ENCODE measurements around the gene SLC25A51. TPM values are rescaled to one million over a fixed set of nuclear protein-coding genes. Genes with fewer than 3 reads are reported as not detected.

The SLC25A51 gene
- polyA plus RNA-seq, 2 of the 4 experiments (the other 2 are of a cell fraction): 17.2 to 24.3 TPM

DNA sequence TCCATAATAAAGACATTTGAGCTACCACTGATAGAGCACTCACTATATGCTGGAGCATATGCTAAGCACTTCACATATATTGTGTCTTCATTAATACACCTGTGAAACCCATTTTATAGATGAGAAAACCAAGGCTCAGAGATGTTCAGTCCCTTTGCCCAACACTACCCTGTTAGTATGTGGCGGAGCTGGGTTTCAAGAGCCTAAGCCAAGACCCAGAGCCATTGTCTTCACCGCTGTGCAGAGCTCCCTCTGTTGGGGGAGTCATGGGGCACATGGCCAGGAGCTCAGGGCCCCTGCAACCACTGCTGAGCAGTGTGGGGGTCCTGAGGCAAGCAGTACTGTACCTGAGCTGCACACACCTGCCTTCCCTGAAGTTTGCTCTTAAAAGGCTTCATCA lies 37.3 kb upstream of the SLC25A51 start:
- Histone ChIP-seq H3K4me1 (peaks cover 72% of the 10 kb centered on the region), H3K9me3 (no peaks in the 10 kb centered on the region), H3K4me3 (no peak overlapping the region), H3K4me2 (no peak overlapping the region), H3K27ac (peak overlapping the region in 1 of 2 experiments; percentile 76; a peak in 2 of 6 replicates)
- ChIA-PET CTCF (interaction anchor here (0.9 to 2.1 kb wide), 6 partner anchors 8 to 147 kb away, joined by 3 to 15 read pairs (median 6); no protein-coding TSS in a partner anchor), POLR2A (no interaction called here)
- ATAC-seq (no peak), FAIRE-seq (no peak), DNase-seq (ENCODE audit: low read depth in 1 of 2, low spot score in 1 of 2) (no peak)
- 100% methylated on average over 2 of the region's 2 CpGs for WGBS (ENCODE audit: missing lambda C conversion rate)
- TF ChIP-seq HOXB5 (CRISPR knock-in tag; IDR thresholded peaks at IDR 0.05): no peak
- no peak for TF ChIP-seq HOXA7 (CRISPR knock-in tag; IDR thresholded peaks at IDR 0.05)
- no peak for TF ChIP-seq MYC (IDR thresholded peaks at IDR 0.05; ENCODE audit: borderline replicate concordance, low read length)
- TF ChIP-seq CHD2 (IDR thresholded peaks at IDR 0.05; ENCODE audit: low read length, partially characterized antibody): no peak
- TF ChIP-seq JUN (IDR thresholded peaks at IDR 0.05): no peak
- TF ChIP-seq, protein P1, sequence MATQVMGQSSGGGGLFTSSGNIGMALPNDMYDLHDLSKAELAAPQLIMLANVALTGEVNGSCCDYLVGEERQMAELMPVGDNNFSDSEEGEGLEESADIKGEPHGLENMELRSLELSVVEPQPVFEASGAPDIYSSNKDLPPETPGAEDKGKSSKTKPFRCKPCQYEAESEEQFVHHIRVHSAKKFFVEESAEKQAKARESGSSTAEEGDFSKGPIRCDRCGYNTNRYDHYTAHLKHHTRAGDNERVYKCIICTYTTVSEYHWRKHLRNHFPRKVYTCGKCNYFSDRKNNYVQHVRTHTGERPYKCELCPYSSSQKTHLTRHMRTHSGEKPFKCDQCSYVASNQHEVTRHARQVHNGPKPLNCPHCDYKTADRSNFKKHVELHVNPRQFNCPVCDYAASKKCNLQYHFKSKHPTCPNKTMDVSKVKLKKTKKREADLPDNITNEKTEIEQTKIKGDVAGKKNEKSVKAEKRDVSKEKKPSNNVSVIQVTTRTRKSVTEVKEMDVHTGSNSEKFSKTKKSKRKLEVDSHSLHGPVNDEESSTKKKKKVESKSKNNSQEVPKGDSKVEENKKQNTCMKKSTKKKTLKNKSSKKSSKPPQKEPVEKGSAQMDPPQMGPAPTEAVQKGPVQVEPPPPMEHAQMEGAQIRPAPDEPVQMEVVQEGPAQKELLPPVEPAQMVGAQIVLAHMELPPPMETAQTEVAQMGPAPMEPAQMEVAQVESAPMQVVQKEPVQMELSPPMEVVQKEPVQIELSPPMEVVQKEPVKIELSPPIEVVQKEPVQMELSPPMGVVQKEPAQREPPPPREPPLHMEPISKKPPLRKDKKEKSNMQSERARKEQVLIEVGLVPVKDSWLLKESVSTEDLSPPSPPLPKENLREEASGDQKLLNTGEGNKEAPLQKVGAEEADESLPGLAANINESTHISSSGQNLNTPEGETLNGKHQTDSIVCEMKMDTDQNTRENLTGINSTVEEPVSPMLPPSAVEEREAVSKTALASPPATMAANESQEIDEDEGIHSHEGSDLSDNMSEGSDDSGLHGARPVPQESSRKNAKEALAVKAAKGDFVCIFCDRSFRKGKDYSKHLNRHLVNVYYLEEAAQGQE (IDR thresholded peaks at IDR 0.05): no peak
- TF ChIP-seq SREBF2 (IDR thresholded peaks at IDR 0.05): no peak
- TF ChIP-seq GATA3 (IDR thresholded peaks at IDR 0.05; ENCODE audit: borderline replicate concordance): no peak
- no peak for TF ChIP-seq ZSCAN20 (CRISPR knock-in tag; IDR thresholded peaks at IDR 0.05)

DNA sequence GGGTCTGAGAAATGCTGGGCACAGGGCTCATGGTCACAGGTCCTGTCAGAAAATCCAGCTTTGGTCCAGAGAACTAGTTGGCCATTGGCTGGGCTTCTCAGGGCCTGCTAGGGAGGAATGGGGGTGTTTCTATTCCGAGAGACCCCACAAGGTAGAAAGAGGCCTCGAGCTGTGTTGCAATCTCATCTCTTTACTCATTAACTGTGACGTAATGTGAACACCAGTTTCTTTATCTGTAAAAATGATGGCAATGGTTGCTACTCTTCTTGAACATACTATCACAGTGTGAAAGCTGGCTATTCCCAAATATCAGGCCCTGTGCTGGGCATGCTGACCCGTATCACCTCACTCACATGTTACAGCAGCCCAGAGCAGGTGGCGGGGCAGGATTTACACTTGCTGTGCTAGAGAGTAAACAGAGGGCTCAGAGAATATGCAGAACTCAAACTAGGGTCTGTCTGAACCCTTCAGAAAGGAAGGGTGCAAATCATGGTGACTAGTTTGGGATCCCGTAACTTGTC lies 35.7 kb upstream of the SLC25A51 start:
- no peak for ATAC-seq
- H3K4me3 ChIP-seq: no peak overlapping the region
- CTCF ChIA-PET: interaction anchor here (0.8 to 2.0 kb wide), 2 partner anchors 10 to 127 kb away, joined by 3 to 4 read pairs; no protein-coding TSS in a partner anchor
- TF ChIP-seq BHLHE40 (IDR thresholded peaks at IDR 0.05; ENCODE audit: low read depth, low read length) (no peak), SMC3 (IDR thresholded peaks at IDR 0.05) (no peak), POLR2A (IDR thresholded peaks at IDR 0.05; ENCODE audit: low read length) (no peak), CEBPB (IDR thresholded peaks at IDR 0.05) (peak; percentile 23 to 32; a peak in 1 of 4 replicates), RARB (CRISPR knock-in tag; IDR thresholded peaks at IDR 0.05) (no peak)
- no peaks in the 10 kb centered on the region for H3K9me3 ChIP-seq
- POLR2A ChIA-PET: no interaction called here
- FAIRE-seq: no peak
- H3K4me2 ChIP-seq: no peak overlapping the region
- DNase-seq (ENCODE audit: low read depth in 1 of 2, low spot score in 1 of 2): no peak
- 82% methylated on average over 6 of the region's 6 CpGs for WGBS (ENCODE audit: missing lambda C conversion rate)
- peak overlapping the region in 1 of 2 experiments; percentile 63; a peak in 2 of 6 replicates for H3K27ac ChIP-seq
- H3K4me1 ChIP-seq: peaks cover 56% of the 10 kb centered on the region

DNA sequence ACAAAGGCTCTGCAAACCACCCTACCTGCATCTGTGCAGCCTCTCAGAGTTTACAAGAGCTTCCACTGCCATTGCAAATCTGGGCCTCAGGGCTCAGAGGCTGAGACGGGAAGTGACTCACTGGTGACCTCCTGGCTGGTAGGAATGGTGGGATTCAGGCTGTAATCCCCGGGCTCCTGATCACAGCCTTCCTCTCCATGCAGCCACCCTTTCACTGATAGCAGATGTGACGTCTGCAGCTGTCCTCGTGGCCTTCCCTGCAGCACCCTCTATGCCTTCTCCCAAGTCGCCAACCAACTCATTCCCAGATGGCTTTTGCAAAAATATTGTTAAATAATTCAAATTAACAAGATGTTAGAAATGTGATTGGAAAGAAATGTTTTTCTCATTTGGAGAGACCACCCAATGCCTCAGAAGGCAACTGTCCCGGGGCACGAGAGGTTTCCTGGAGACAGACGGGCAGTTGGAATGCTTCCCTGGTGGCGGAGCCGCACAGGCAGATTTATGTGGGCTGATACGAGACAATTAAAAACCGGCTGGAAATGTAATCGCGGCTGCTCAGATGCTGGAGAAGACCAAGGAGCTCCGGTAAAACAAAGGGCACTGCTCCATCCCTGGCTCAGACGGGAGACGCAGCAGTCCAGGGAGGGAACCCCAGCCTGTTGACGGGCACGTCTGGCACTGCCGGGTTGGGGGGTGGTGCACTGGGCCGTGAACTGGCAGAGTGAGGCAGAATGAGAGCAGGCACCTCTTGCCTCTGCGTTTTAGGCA lies 34.4 kb upstream of the SLC25A51 start:
- H3K4me1 ChIP-seq: peaks cover 42% of the 10 kb centered on the region
- CTCF ChIA-PET: interaction anchor here (1.2 to 2.6 kb wide), 3 partner anchors 11 to 25 kb away, joined by 3 to 13 read pairs (median 4); no protein-coding TSS in a partner anchor

More for the DNA sequence above, 34.4 kb upstream of the SLC25A51 start:
- ATAC-seq: no peak; a peak in 1 of 6 replicates
- Histone ChIP-seq H3K4me3 (no peak overlapping the region), H3K9me3 (no peaks in the 10 kb centered on the region), H3K27ac (peak overlapping the region in 1 of 2 experiments; percentile 63; a peak in 2 of 6 replicates), H3K4me2 (no peak overlapping the region)
- 80% methylated on average over 22 of the region's 22 CpGs for whole genome bisulfite sequencing (ENCODE audit: missing lambda C conversion rate)
- POLR2A ChIA-PET: no interaction called here
- DNase-seq (ENCODE audit: low read depth in 1 of 2, low spot score in 1 of 2): no peak
- TF ChIP-seq, protein P2, sequence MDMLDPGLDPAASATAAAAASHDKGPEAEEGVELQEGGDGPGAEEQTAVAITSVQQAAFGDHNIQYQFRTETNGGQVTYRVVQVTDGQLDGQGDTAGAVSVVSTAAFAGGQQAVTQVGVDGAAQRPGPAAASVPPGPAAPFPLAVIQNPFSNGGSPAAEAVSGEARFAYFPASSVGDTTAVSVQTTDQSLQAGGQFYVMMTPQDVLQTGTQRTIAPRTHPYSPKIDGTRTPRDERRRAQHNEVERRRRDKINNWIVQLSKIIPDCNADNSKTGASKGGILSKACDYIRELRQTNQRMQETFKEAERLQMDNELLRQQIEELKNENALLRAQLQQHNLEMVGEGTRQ (IDR thresholded peaks at IDR 0.05): no peak
- no peak for TF ChIP-seq FOSL2 (IDR thresholded peaks at IDR 0.05)
- no peak for TF ChIP-seq FOSL2 (CRISPR knock-in tag; IDR thresholded peaks at IDR 0.05)
- TF ChIP-seq HOXB13 (CRISPR knock-in tag; IDR thresholded peaks at IDR 0.05; ENCODE audit: low read depth): no peak
- no peak for TF ChIP-seq CHD2 (IDR thresholded peaks at IDR 0.05; ENCODE audit: low read length, partially characterized antibody)
- TF ChIP-seq BHLHE40 (IDR thresholded peaks at IDR 0.05; ENCODE audit: low read depth, low read length): no peak
- TF ChIP-seq MYC (IDR thresholded peaks at IDR 0.05; ENCODE audit: borderline replicate concordance, low read length): no peak
- TF ChIP-seq ESRRA (IDR thresholded peaks at IDR 0.05; ENCODE audit: borderline replicate concordance, low read length): no peak
- TF ChIP-seq TP53 (CRISPR knock-in tag; IDR thresholded peaks at IDR 0.05): no peak
- TF ChIP-seq, protein P1 (IDR thresholded peaks at IDR 0.05): no peak
- TF ChIP-seq, protein P3, sequence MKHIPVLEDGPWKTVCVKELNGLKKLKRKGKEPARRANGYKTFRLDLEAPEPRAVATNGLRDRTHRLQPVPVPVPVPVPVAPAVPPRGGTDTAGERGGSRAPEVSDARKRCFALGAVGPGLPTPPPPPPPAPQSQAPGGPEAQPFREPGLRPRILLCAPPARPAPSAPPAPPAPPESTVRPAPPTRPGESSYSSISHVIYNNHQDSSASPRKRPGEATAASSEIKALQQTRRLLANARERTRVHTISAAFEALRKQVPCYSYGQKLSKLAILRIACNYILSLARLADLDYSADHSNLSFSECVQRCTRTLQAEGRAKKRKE (CRISPR knock-in tag; IDR thresholded peaks at IDR 0.05; ENCODE audit: low read depth): no peak
- no peak for FAIRE-seq

Data from A549 (cell line).